Panc1 (cell line): ENCODE data around the gene PCK2. TPM values are rescaled to one million over a fixed set of nuclear protein-coding genes. Genes with fewer than 3 reads are reported as not detected.

Source experiments
- ATAC-seq: fragments of 200-7000 bp; cut with Tn5 transposase; 2 replicates; pipeline ENCODE4 v1.9.1; 2020; ENCODE audit warnings: mild to moderate bottlenecking, moderate library complexity
- BruUV-seq: library from RNA; stranded (reverse); fragments of 400-500 nt; replicated peaks from 2 replicates; lab custom pipeline; 2021; lab: Mats Ljungman, UMichigan
- CTCF ChIA-PET: fragments of 300-600 bp; sonication (Branson Sonifier 250); formaldehyde crosslinking; loops from one replicate; lab custom pipeline; 2022; ENCODE audit warnings: antibody characterized with exemption; lab: Charles Lee
- POLR2A ChIA-PET: fragments of 300-600 bp; sonication (Branson Sonifier 250); formaldehyde crosslinking; loops from one replicate; lab custom pipeline; 2022; ENCODE audit warnings: antibody characterized with exemption; lab: Charles Lee
- DNase-seq: peaks from one replicate; pipeline ENCODE4 v3.0.0-alpha.2; 2010; ENCODE audit warnings: low read depth, low spot score
- H3K27ac ChIP-seq: 2 replicates; pipeline ENCODE4 v1.5.1; 2011; ENCODE audit warnings: mild to moderate bottlenecking, low read length, inconsistent platforms
- H3K27me3 ChIP-seq: fragments of 200-500 bp; sonication (Bioruptor generic); 2 replicates; pipeline ENCODE4 v1.6.0; 2014; ENCODE audit warnings: low read length, inconsistent platforms; ENCODE audit not compliant: control insufficient read depth, insufficient read depth
- H3K36me3 ChIP-seq: fragments of 200-500 bp; sonication (Bioruptor generic); 2 replicates; pipeline ENCODE4 v1.5.1; 2014; ENCODE audit warnings: inconsistent platforms, mild to moderate bottlenecking, low read length, moderate library complexity; ENCODE audit not compliant: control insufficient read depth, insufficient read depth
- H3K4me1 ChIP-seq: 2 replicates; pipeline ENCODE4 v1.5.1; 2011; ENCODE audit warnings: inconsistent platforms, mild to moderate bottlenecking, low read length, moderate library complexity; ENCODE audit not compliant: control insufficient read depth, insufficient read depth
- H3K4me3 ChIP-seq, 2 experiments: 2 replicates each; pipeline ENCODE4 v1.5.1; 2011 to 2012; ENCODE audit warnings: low read depth in 2 of 2, low read length in 2 of 2, mild to moderate bottlenecking in 2 of 2, inconsistent platforms in 1 of 2, moderate library complexity in 1 of 2
- H3K9me3 ChIP-seq: fragments of 200-500 bp; sonication (Bioruptor generic); 2 replicates; pipeline ENCODE4 v1.5.1; 2014; ENCODE audit warnings: low read depth, mild to moderate bottlenecking, inconsistent platforms, low read length, moderate library complexity; ENCODE audit not compliant: control insufficient read depth, insufficient read depth
- CTCF ChIP-seq: fragments of 450-650 bp; IDR thresholded peaks from 2 replicates; pipeline ENCODE4 v1.5.1; 2017; ENCODE audit warnings: mild to moderate bottlenecking
- POLR2AphosphoS5 ChIP-seq: IDR thresholded peaks from 2 replicates; pipeline ENCODE4 v1.6.1; 2012; ENCODE audit warnings: mild to moderate bottlenecking, low read depth, low read length, moderate library complexity
- REST ChIP-seq, 2 experiments: IDR thresholded peaks; 2 replicates each; pipeline ENCODE4 v1.6.1; 2011 to 2012; ENCODE audit warnings: low read depth in 2 of 2, control low read depth in 1 of 2, low read length in 1 of 2, mild to moderate bottlenecking in 1 of 2, moderate library complexity in 1 of 2; ENCODE audit not compliant: insufficient read depth in 1 of 2
- SIN3A ChIP-seq: IDR thresholded peaks from 2 replicates; pipeline ENCODE4 v1.6.1; 2012; ENCODE audit warnings: low read depth, mild to moderate bottlenecking, low read length, moderate library complexity, borderline replicate concordance; ENCODE audit not compliant: insufficient read depth
- TCF7L2 ChIP-seq: IDR thresholded peaks from 2 replicates; pipeline ENCODE4 v1.6.1; 2011; ENCODE audit warnings: mild to moderate bottlenecking, low read depth, low read length, inconsistent platforms
- in situ Hi-C: cut with HindIII; loops from 2 replicates; pipeline ENCODE4 v1.10.0; 2016; ENCODE audit warnings: low sequenced_read_pairs, low pct_unique_long_range_greater_than_20kb
- intact Hi-C: fragments of 100-400 bp; cut with micrococcal nuclease; formaldehyde crosslinking; loops from one replicate; pipeline ENCODE4 v1.10.0; 2022; ENCODE audit not compliant: unreplicated experiment
- total RNA-seq: library from RNA; stranded (reverse); gene quantifications from one replicate; pipeline ENCODE4 v1.2.1, GENCODE V29; 2021; ENCODE audit not compliant: unreplicated experiment

The PCK2 gene
- total RNA-seq, 1 experiment from 2014 or later, result 24.5 TPM

- Histone ChIP-seq H3K4me1 (peaks cover 30% of the 10 kb centered on the region), H3K27me3 (no peaks in the 10 kb centered on the region), H3K27ac (peak overlapping the region; percentile 81), H3K4me3 (peak overlapping the region; percentile 68 to 81), H3K36me3 (no peaks in the 10 kb centered on the region; the same call in 1 of the 2 replicates), H3K9me3 (no peaks in the 10 kb centered on the region)
- ChIA-PET POLR2A (interaction anchor here (0.6 to 0.7 kb wide), 4 partner anchors 20 to 129 kb away, joined by 3 to 24 read pairs (median 4); partner anchors contain the start of genes DCAF11 and NRL), CTCF (interaction anchor here (0.7 to 0.9 kb wide), 2 partner anchors 25 to 38 kb away, joined by 3 to 4 read pairs; partner anchors contain the start of gene IRF9)
- BruUV-seq, result no TSS peak
- ATAC-seq, result peak; percentile 40
- in situ Hi-C loops, result no loop called here
- DNase-seq, result no peak
- intact Hi-C loops, result no loop called here
- TF ChIP-seq CTCF (no peak), POLR2AphosphoS5 (no peak), TCF7L2 (no peak), SIN3A (no peak), REST (IDR thresholded peaks at IDR 0.05; ENCODE audit: insufficient read depth in 1 of 2, low read depth in 2 of 2, low read length in 1 of 2) (no peak)
These were observed 41.4 kb downstream of the PCK2 start for GRCh38 chr14:24135584-24135833.

DNA sequence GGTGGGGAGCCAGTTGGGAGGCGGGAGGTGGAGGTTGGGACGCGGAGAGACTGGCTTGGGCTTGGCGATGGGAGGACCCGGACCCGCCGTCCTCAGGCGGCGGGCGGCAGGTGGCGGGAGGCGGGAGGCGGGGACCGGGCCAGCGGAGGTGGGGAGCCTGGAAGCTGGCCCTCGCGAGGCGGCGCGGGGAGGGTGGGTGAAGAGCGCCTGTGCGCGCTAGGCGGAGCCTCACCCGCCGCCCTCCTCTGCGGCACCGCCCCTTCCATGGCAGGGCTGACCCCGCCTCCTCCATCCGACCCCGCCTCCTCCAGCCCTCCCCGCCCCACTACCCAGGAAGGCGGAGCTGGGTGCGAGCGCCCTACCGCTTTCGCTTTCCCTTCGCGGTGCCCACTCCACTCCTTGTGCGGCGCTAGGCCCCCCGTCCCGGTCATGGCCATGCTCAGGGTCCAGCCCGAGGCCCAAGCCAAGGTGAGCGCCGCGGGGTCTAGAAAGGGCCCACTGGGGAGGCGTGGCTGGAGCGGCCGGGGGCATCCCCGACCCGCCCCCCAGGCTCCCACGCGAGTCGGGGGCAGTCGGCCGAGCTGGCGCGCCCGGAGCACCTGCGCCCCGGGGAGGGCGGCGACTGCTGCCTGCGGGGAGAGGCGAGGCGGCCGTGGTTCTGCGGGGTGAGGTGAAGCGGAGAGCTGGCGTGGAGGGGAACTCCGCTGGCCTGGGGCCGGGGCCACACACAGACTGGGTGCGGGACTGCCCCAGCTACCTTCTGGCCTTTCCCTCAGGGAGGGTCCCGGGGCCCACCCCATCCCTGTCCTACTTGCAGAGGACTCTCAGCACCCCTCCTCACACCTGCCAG is 41.9 kb downstream of the PCK2 start, which contains the start of gene PSME1:
PSME1 (plus strand) TSS at position 361 of the 850 bp plus-strand sequence; CDS start at position 430, 69 bp downstream.
- Histone ChIP-seq H3K9me3 (no peaks in the 10 kb centered on the region), H3K4me1 (peaks cover 30% of the 10 kb centered on the region), H3K4me3 (peak within 1 kb of the TSS; percentile 68 to 81), H3K36me3 (no peaks in the 10 kb centered on the region; the same call in 1 of the 2 replicates), H3K27me3 (no peaks in the 10 kb centered on the region), H3K27ac (peak within 1 kb of the TSS; percentile 81)
- ATAC-seq (peak; percentile 93), DNase-seq (no peak)
- CTCF ChIA-PET, result interaction anchor here (0.7 to 0.9 kb wide), 3 partner anchors 21 to 39 kb away, joined by 3 to 4 read pairs (median 3); partner anchors contain the start of genes DCAF11, IRF9 and NRL
- in situ Hi-C loops, result no loop called here
- intact Hi-C loops, result no loop called here
- POLR2A ChIA-PET, result interaction anchor here (0.6 to 0.7 kb wide), 6 partner anchors 15 to 129 kb away, joined by 3 to 24 read pairs (median 4); partner anchors contain the start of genes DCAF11 and NRL
- TF ChIP-seq POLR2AphosphoS5 (peak; percentile 33; the same call in 1 of the 2 replicates), TCF7L2 (no peak), REST (IDR thresholded peaks at IDR 0.05; ENCODE audit: insufficient read depth in 1 of 2, low read depth in 2 of 2, low read length in 1 of 2) (no peak), CTCF (no peak), SIN3A (0 out of 2 replicates have a peak, but pooled peaks have one; percentile 70)
- no TSS peak for BruUV-seq
